SKM-1 (cell line): Measurements from ENCODE around the gene LRP1B.
A peak's percentile ranks its signal among the peaks of the same experiment; 100 is the strongest.

Experiments
- DNase-seq: peaks from one replicate; lab custom pipeline; 2025; ENCODE audit not compliant: unreplicated experiment; lab: John Stamatoyannopoulos, UW

The LRP1B gene

GRCh38 chr2:140759426-140760156, 1371.2 kb downstream of the LRP1B start:
- DNase-seq, result no peak

GRCh38 chr2:140747665-140748064, 1383.2 kb downstream of the LRP1B start:
- DNase-seq, result no peak

GRCh38 chr2:140747090-140747489, 1383.7 kb downstream of the LRP1B start:
- DNase-seq, result no peak

GRCh38 chr2:140744379-140744778, 1386.4 kb downstream of the LRP1B start:
- no peak for DNase-seq

GRCh38 chr2:140737006-140737405, 1393.8 kb downstream of the LRP1B start:
- DNase-seq, result peak; percentile 68

GRCh38 chr2:140734992-140735391, 1395.8 kb downstream of the LRP1B start:
- DNase-seq, result peak; percentile 37

- DNase-seq, result no peak
Observed at GRCh38 chr2:140718999-140719398, 1411.8 kb downstream of the LRP1B start.

- no peak for DNase-seq
Observed at GRCh38 chr2:140717481-140717880, 1413.3 kb downstream of the LRP1B start.

GRCh38 chr2:140714586-140714985, 1416.2 kb downstream of the LRP1B start:
- DNase-seq, result no peak

- no peak for DNase-seq
Observed at GRCh38 chr2:140711867-140712266, 1418.9 kb downstream of the LRP1B start.

GRCh38 chr2:140701726-140702125, 1429.1 kb downstream of the LRP1B start:
- DNase-seq, result no peak

- DNase-seq, result no peak
Observed at GRCh38 chr2:140698636-140699035, 1432.2 kb downstream of the LRP1B start.

- DNase-seq, result no peak
Observed at GRCh38 chr2:140696449-140696848, 1434.4 kb downstream of the LRP1B start.

GRCh38 chr2:140695155-140695554, 1435.7 kb downstream of the LRP1B start:
- no peak for DNase-seq

GRCh38 chr2:140687825-140688224, 1443.0 kb downstream of the LRP1B start:
- no peak for DNase-seq

- no peak for DNase-seq
Observed at GRCh38 chr2:140683658-140684057, 1447.2 kb downstream of the LRP1B start.

GRCh38 chr2:140680862-140681261, 1450.0 kb downstream of the LRP1B start:
- DNase-seq, result no peak

GRCh38 chr2:140679752-140680151, 1451.1 kb downstream of the LRP1B start:
- no peak for DNase-seq

- no peak for DNase-seq
Observed at GRCh38 chr2:140669911-140670310, 1460.9 kb downstream of the LRP1B start.

GRCh38 chr2:140667203-140667602, 1463.6 kb downstream of the LRP1B start:
- DNase-seq, result no peak

- DNase-seq, result no peak
Observed at GRCh38 chr2:140662504-140662903, 1468.3 kb downstream of the LRP1B start.

GRCh38 chr2:140658760-140659692, 1471.8 kb downstream of the LRP1B start:
- no peak for DNase-seq
